ENCODE measurements around the gene UGT8.
"Not testable (repeated sequence)": the region's sequence is repeated elsewhere in the genome, so short reads cannot be mapped to it uniquely, and the experiment has no call there.

UGT8 gene

DNA sequence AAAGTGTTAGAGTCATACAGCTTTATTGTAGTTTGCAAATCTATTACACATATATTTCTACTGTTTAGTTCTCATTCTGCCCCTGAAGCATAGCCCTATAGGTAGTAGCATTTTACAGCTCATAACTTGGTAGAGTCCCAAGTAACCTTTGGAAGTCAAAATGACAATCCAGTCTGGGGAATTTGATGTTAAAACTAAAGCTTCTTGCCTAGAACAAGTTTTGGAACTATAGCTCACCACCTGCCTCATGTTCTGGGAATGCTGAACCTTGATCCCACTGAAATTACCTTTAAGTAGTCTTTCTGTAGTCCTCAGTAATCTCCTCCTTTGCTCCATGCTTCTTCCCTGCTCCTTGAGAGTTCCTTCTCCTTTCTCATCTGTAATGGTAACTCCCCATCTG lies 8.4 kb downstream of the UGT8 start:
- DNase-seq = no peak

DNA sequence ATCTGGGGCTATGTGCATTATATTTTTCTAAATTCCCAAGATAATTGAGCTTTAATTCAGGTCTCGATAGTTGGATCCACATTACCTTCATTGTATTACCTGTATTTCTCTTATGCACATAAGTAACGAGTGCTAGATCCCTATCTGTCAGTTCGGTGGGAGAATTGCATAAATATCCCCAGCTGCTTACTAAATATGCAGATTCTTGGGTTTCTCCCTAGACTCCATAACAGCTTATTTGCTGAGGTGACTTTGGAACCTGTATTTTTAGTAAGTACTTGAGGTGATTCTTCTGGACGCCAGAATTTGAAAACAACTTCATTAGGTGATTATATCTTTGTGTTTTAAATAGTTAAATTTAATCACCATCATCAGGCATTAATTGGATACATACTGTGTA lies 15.0 kb downstream of the UGT8 start:
- DNase-seq = no peak

DNA sequence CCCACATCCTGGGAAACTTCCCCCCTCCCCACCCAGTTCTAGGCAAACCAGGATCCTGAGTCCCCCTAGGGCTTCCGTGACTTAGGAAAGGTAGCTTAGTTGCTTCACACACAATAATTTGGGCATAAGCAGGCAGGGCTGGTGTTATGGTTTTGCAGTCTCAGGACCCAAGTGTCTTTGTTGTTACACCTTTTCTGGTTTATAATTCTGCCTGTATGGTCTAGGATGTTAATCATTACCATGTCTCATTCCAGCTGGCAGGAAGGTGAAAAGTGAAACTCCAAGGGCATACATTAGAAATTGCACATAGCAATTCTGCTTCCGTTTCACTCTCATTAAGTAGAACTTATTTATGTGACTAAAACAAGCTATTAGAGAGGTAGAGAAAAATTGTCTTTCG lies 16.8 kb downstream of the UGT8 start:
- DNase-seq = no peak

DNA sequence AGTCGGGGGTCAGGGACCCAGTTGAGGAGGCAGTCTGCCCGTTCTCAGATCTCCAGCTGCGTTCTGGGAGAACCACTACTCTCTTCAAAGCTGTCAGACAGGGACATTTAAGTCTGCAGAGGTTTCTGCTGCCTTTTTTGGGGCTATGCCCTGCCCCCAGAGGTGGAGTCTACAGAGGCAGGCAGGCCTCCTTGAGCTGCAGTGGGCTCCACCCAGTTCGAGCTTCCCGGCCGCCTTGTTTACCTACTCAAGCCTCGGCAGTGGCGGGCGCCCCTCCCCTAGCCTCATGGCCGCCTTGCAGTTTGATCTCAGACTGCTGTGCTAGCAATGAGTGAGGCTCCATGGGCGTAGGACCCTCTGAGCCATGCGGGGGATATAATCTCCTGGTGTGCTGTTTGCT lies 17.4 kb downstream of the UGT8 start:
- not testable (repeated sequence) for DNase-seq

DNA sequence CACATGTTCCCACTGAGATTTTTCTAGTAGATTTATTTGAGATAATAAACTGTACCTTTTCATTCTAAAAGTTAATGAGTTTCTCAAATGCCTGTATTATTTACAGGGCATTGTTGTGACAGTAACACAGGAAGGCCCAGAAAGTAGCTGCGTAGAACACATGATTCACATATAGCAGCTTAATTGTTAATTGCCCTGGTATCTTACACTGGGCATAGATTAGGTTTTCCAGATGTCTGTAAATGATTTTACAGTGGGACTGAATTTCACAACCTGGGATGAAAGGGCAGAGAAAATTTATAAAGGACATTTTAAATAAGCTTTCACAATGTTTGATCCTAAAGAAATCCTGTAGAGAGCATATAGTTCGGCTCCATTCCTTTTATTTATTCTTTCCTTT lies 27.6 kb downstream of the UGT8 start:
- DNase-seq = no peak

DNA sequence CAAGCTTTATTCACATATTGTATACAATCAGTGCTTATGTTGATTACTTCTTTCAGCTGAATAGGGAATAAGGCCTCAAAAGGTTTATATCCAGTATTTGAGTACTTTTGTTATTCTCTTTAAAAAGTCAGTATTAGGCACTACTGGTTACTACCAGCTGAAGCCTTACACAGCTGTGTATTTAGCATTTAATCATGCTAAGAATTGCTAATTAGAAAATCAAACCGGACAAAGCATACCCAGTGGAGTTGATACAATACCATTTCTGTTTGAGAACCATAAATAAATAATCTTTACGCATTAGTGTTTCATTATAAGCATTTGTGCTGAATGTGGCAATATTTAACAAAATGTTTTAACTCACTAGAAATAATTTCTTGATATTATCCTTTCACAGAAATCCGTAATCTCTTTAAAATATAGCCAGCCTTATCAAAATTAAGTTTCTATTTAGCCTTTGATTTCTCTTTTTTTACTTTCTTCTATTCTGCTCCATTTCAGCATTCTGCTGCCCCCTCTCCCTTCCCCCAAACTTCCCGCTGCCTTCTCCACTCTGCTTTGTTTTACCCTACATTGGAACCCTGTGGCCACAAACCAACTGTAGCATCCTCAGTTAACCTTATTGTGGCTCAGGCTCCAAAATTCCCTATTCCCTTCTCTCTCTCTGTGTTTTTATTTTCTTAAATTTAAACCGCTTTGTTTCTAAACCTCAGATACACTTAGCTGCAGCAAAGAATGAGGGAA lies 37.8 kb downstream of the UGT8 start:
- DNase-seq = no peak

DNA sequence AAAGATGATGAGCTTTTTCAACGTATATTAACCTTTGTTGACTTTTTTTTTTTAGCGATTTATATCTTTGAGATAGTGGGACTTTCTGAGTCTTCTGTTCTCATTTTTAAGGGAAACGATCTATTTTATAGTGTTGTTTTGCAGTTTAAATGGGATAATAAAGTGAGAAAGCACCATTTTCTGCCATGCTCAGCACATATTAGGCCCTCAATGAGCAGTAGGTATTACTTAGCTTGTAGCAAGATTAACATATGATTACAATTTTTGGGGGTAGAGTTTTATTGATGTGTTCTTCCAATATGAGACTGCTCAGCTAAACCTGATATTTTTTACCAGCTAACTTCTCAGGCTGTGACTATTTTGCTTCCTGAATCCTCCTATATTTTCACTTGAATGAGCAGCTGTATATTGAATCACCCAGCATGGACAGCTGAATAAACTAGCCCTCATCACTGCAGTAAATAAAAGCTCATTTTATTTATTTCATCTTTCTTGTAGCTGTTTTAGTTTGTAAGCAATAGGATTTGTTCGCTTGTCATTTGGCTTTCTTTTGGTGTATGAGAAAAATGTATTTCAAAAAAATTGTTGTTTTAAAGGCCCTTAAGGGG lies 43.7 kb downstream of the UGT8 start:
- no peak for DNase-seq

DNA sequence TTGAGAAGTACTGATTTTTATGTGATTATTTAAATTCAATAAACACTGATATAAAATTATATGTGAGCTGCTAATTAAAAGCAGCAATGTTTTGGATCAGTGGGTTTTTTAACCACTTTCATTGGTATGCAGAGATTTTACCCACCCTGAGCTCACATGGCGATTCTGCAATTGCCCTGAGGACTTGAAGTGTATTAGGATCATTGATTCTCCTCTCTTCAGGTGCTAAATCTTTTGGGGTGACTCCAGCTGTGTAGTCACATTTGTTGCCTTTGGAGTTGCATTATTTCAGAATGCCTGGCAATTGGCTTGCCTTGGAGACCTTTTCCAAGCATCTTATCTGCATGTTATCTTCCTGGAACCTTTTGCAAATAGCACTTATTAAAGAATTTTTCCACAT lies 51.3 kb downstream of the UGT8 start:
- DNase-seq = no peak

DNA sequence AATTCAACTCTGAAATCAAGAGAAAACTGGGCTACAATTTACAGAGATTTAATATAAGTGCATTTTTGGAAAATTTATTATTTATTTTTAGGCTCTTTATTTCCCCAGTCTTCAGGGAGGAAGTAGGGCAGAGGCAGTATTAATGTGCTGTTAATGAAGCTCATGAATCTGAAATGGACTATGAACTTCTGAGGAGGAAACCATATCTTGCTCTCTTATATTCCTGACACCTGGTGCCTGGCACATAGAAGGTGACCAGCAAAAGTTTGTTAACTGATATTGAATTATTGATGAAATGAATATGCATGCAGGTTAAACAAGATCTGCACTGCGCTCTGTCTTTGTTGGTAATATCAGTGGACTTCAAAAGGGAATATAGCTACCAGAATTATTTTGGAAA lies 55.1 kb downstream of the UGT8 start:
- no peak for DNase-seq

DNA sequence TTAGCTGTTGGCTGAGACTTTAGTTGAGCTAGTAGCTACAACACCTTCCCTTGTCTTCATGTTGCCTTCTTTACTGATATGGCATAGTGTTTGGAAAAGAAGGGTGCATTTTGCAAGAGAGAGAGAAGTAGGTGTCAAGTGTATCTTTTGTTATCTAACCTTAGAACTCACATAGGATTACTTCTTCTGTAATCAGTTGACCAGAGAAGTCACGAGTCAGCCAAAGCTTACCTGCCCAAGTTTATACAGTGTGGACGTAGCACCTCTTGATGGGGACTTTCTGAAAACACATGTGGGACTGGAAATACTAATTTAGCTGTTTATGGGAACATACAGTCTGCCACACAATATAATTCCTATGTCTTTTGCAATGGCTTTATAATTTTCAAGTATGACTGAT lies 56.0 kb downstream of the UGT8 start:
- no peak for DNase-seq

DNA sequence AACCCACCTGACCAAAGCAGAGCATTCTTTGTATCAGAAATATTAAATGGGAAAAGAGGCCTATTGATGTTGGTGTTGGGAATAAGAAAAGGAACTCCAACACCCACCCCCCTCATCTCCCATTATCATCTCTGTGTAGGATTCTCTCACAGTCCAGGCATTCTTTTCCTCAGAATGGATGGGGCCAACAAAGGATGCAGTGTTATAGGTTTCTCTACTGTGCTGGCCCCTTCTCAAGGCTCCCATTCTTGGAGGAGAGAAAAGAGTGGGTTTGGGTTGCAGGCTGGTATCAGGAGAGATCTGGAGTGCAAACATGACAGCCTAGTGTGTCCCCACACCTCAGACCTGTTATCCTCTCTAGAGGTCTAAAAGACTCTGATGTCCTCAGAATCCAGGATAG lies 59.6 kb downstream of the UGT8 start:
- DNase-seq = no peak

DNA sequence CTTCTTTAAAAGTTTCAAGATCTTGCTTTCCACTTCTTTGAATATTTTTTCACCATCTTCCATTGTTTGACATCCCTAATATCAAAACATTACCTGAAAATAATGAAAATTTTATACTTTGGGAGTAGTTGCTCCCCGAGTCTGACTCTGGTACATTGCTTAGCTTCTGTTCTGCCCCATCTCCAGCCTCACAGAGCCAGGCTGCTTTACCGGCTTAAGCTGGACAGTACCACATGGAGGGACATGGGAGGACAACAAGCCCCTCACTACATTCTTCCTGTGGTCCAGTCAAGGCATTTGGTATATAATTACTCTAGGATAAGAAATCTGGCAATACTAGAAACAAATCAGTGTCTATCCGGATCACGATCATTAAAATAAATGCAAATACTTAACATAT lies 60.2 kb downstream of the UGT8 start:
- DNase-seq = no peak

DNA sequence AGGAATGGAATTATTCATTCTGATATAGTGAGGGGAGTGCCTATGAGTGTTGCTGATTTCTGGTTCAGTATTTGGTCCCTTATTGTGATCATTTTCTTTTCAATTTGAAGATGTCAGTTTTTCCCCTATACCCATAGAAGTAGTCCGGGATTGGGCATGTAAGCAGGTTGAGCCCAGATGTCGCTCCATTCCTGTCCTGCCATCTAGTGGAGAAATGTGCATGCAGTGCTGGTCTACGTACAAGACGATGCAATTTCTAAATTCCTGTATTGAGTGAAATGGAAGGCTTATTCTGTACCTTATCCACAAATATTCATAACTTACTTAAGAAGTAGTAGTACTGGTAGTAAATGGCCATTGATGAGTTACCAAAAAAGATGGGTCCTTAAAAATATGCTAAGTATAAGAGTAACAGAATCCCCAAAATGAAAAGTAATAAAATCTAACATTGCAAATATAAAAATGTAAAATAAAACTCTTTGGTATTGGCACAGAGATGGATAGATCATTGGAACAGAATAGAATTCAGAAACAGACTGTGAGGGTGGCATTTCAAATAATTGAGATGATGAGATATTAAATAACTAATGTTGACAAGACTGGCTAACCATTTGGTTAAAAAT lies 60.9 kb downstream of the UGT8 start:
- DNase-seq = peak; percentile 21

DNA sequence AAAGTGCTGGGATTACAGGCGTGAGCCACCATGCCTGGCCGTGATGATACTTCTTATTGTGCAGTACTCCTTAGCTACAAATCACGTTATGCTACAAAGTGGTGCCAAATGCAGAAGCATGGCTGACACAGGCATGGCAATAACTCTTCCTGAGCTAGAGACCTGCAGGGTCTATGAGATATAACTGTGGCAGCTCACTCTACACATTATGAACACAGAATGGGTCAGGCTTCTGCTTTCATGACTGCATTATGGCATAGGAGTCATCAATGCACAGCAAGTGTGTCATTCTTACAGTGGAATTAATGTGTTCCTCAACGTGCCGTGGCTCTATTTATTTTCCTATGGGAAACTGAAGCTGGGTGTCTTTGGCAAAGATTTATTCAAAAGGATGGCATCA lies 64.5 kb downstream of the UGT8 start:
- DNase-seq = no peak

DNA sequence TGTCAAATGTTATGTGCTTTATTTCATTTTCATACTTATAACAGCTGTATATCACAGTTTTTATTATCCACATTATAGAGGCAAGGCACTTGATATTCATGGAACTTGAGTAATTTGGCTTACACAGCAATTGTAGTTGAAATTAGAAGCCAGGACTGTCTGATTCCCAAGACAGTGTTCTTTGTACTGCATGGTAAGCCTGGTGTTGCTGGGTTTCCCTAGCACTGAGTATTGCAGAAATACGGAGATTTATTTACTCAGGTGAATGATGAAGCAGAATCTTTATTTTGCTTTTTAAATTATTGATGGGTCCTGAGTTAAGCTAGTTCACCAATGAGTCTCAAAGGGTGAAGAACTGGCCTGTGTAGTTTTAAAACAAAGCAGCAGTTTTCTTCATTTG lies 70.0 kb downstream of the UGT8 start:
- no peak for DNase-seq

DNA sequence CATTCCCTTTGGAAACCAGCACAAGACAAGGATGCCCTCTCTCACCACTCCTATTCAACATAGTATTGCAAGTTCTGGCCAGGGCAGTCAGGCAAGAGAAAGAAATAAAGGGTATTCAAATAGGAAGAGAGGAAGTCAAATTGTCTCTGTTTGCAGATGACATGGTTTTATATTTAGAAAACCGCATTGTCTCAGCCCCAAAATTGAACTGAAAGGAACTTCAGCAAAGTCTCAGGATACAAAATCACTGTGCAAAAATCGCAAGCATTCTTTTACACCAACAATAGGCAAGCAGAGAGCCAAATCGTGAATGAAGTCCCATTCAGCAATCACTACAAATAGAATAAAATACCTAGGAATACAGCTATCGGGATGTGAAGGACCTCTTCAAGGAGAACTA lies 72.1 kb downstream of the UGT8 start:
- not testable (repeated sequence) for DNase-seq

DNA sequence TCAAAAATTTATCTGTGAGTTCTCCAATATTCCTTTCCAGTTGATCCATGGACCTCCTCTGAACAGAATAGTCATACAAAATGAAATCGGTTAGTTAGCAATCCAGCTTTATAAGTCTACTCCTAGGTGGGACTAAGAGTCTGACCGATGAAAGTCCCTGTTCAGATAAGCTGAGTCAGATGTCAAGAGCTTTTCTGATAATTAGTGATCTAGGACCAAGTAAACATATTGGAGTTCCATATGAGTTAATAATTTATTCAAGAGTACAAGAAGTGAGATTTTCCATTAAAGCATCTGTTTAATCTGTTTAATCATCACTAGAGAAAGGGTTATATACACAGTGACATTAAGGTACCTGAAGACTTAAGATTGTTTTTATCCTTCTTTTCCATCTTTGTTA lies 74.7 kb downstream of the UGT8 start:
- DNase-seq = no peak

DNA sequence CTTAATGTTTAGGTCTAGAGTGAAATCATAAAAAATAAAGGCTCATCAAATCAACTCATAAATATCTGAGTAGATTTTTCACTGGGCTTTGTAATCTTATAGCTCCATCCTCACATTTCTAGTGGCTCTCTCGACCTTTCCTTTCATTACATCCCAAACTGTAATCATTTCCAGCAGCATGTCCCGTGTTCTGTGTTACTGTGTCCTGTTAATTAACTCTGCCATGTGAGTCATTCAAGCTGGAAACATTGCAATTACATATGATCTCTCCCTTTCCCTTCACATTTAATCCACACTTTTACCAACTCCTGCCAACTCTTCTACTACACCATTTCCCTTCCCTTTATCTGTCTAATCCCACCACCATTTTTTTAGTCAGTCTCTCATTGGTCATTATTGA lies 75.5 kb downstream of the UGT8 start:
- DNase-seq = no peak

DNA sequence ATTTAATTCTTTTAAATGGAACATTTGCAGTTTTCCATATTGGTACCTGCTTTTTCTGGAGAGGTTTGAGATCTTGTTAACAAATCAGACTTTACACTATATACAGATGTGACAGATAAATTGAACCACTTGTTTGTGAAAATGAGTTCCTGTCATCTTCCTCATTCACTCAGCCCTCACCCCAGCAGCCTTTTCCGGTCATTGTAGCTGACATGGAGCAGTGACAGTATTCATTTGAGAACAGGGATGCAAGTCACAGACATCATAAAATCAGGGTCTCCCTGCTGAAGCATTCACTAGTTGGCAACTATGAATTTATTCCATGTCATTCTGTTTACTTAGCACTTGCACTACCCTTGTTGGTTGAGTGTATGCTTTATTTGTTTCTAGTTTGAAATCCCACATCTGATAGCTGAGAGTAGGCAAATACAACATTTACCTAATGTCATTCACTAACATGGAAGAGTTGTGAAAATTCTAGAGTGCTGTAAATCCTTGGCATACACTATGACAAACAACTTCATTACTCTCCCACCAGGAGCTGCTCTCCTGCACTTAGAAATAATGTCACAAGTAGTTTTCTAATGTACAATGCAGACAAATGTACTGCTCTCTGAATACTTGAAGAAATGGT lies 78.9 kb downstream of the UGT8 start:
- DNase-seq = no peak

DNA sequence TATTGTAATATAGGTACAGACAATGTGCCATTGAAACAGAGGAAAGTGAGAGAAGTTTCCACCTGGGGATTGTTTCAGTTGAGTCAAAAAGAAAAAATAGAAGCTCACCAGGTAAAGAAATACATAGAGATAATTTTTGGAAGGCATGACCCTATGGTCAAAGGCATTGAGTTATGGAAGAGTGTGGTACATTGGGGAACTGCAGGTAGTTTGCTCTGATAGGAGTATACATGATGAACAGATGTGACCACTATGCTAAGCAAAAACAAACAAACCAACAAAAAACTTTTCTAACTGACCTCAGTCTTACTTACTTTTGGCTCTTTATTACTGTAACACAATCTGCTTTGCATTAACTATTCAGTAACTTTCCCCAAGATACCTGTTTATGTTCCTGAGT lies 85.9 kb downstream of the UGT8 start:
- DNase-seq = peak; percentile 61

DNA sequence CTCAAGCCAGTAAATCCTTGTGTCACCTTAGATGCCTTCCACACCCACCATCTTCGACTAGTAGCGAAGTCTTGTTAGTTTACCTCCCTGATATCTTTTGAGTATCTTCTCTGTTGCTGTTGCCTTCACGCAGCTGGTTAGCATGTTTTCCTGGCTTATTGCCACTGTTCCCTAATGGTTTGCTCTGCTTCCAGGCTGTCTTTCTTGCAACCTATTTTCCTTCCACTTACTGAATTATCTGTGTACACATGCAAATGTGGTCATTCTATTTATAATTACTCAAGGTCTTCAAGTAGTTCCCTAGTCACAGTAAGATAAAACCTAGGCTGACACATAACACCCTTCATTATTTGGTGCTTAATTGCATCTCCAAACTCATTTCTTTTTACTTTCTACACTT lies 89.5 kb downstream of the UGT8 start:
- no peak for DNase-seq

DNA sequence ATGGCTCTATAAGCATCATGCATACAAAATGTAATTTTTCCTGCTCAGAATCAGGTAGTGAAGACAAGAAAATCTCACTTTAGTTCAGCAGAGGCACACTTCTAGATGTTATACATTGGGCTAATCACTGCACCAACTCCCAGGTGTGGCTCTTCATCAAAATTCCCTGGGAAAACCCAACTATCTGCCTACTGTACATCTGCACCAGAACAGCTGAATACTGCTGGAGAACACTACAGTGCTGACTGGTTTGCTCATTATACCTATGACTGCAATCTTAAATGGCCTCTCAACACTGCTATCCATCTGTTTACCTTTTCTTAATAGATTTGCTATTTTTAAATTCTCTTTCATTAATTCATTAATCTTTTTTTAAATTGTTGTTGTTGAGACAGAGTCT lies 92.0 kb downstream of the UGT8 start:
- no peak for DNase-seq

DNA sequence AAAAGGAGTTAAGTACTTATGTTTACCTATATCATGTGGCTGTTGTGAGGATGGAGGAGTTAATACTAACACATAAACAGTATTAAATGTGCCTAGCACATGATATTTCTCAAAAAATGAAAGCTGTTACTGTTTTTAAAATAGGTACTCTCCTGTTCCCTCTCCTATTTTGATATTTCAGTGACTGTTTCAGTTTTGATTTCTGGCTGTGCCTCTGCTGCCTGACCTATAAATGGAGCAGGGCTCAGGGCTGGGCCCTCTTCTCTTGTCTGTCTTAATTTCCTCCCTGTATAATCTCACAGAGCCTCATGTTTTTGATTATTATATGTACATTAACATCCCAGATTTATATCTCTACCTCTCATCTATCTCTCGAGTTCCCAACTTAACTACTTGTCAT lies 93.3 kb downstream of the UGT8 start:
- no peak for DNase-seq

DNA sequence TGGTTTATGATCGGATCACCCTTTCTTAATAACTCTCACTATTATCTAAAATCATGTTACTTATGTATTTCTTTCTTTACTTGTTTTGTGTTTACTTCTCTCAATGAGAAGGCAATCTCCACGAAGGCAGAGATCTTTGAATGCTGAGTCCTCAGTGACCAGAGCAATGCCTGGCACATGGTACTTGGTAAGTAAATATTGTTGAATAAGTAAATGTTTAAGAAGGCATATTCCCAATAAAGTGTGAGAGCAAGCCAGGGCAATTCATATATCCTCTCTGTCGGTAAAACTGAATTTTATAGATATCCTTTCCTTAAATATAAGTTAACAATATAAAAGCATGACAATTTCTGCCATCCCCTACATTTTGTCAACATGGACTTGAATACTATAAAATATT lies 94.4 kb downstream of the UGT8 start:
- DNase-seq = no peak

All from DMS 273 treated with DMSO at 0.1 percent for 48 hours (cell line).